VCaP (cell line): ENCODE data around the gene KRT86.
A peak's percentile ranks its signal among the peaks of the same experiment; 100 is the strongest.

Experiments
- H3K27ac ChIP-seq: fragments of 450-650 bp; 2 replicates; pipeline ENCODE4 v1.5.1; 2017
- TF ChIP-seq, protein P1 (sequence below): fragments of 450-650 bp; conservative IDR thresholded peaks from 2 replicates; pipeline ENCODE4 v1.5.1; 2017; ENCODE audit warnings: mild to moderate bottlenecking, moderate library complexity

Gene KRT86

GRCh38 chr12:52270541-52271070 is 3.8 kb upstream of the KRT86 start:
- no peak overlapping the region for H3K27ac ChIP-seq
- TF ChIP-seq, protein P1, sequence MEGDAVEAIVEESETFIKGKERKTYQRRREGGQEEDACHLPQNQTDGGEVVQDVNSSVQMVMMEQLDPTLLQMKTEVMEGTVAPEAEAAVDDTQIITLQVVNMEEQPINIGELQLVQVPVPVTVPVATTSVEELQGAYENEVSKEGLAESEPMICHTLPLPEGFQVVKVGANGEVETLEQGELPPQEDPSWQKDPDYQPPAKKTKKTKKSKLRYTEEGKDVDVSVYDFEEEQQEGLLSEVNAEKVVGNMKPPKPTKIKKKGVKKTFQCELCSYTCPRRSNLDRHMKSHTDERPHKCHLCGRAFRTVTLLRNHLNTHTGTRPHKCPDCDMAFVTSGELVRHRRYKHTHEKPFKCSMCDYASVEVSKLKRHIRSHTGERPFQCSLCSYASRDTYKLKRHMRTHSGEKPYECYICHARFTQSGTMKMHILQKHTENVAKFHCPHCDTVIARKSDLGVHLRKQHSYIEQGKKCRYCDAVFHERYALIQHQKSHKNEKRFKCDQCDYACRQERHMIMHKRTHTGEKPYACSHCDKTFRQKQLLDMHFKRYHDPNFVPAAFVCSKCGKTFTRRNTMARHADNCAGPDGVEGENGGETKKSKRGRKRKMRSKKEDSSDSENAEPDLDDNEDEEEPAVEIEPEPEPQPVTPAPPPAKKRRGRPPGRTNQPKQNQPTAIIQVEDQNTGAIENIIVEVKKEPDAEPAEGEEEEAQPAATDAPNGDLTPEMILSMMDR: no peak

- no peak overlapping the region for H3K27ac ChIP-seq
Measured at GRCh38 chr12:52271158-52271557, 3.3 kb upstream of the KRT86 start.

DNA sequence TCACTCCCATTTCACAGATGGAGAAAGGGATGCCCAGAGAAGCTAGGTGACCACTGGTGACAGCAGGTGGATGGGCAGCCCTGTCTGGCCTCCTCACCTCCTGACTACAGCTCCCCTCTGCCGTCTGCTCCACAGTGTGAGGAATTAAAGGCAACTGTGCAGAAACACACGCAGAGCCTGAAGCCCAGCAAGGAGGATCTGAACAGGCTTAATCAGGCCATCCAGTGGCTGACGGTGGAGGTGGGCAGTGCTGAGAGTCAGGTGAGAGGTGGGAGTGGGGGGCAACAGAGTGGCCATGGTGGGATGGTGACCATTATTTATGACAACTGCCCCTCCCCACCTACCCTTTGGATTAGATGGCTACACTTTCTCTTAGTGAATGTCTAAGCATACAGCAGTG is 1.2 kb downstream of the KRT86 start:
- TF ChIP-seq, protein P1: no peak
- no peak overlapping the region for H3K27ac ChIP-seq

More at GRCh38 chr12:52271158-52271557, 3.3 kb upstream of the KRT86 start:
- TF ChIP-seq, protein P1: no peak

DNA sequence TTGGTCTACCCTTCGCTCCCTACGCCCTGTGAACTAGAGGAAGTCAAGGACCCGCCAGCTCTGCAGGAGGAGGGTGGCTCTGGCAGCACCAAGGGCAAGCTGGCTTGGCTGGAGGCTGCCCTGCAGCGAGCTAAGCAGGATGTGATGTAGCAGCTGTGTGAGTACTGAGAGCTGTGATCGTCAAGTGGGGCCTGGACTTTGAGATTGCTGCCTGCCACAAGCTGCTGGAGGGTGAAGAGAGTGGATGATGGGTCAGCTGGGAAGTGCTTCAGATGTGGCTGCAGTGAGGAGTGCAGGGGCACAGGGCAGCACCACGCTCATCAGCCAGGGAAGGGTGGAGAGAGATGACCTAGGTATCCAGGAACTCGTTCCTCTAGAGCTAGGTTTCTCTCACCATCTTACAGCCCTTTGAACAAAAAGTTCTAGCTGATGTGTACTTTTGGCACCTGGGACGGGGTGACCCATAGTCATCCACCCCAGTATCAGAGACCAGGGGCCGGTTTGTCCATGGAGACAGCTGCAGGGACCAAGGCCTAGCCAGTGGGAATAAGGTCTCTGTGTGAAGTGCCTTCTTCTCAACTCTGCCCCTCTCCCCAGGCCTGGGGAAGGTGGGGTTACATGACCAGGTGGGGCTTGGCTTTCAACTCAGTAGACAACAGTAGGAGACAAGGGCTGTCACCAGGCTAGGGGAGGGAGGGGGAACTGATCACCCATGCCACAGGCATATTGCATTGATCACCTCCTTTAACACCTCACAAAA is 3.2 kb downstream of the KRT86 start:
- TF ChIP-seq, protein P1: no peak
- H3K27ac ChIP-seq: peak overlapping the region; percentile 68

DNA sequence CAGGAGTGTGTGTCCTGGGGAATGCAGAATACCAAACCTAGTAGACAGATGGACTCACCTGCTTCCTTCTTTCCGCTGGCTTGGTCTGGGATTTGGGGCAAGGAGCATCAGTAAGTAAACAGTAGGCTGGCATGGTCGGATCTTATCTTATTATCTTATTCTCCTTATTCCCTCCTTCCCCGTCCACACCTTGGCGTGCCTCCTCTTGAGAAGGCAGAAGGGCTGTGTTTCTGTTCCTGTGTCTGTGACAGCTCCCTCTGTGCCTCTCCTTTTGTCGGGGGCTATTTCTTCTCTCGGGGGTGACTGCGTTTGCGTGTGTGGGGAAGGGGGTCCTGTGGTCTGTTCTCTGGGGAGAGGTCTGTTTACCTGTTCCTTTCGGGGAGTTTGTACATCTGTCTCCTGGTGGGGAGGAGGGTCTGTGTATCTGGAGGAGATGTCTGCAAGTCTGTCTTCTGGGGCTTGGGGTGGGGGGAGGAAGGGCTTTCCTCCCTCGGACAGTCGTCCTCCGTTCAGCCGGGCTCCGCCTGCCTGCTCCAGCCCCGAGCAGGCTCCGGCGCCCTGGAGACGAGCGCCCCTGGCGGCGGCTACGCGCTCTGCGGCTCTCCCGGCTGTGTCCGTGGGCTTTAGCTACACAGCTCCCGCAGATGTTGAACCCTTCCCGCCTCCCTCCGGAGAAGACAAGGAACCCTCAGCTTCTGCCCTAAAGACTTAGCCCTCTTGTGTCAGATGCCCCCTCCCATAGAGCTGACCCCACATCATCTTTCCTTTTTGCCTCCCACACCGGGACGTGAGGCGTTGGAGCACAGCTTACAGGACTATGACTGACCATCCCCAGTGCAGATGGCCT is 4.4 kb downstream of the KRT86 start:
- TF ChIP-seq, protein P1: peak; percentile 99
- H3K27ac ChIP-seq: peak overlapping the region; percentile 68

DNA sequence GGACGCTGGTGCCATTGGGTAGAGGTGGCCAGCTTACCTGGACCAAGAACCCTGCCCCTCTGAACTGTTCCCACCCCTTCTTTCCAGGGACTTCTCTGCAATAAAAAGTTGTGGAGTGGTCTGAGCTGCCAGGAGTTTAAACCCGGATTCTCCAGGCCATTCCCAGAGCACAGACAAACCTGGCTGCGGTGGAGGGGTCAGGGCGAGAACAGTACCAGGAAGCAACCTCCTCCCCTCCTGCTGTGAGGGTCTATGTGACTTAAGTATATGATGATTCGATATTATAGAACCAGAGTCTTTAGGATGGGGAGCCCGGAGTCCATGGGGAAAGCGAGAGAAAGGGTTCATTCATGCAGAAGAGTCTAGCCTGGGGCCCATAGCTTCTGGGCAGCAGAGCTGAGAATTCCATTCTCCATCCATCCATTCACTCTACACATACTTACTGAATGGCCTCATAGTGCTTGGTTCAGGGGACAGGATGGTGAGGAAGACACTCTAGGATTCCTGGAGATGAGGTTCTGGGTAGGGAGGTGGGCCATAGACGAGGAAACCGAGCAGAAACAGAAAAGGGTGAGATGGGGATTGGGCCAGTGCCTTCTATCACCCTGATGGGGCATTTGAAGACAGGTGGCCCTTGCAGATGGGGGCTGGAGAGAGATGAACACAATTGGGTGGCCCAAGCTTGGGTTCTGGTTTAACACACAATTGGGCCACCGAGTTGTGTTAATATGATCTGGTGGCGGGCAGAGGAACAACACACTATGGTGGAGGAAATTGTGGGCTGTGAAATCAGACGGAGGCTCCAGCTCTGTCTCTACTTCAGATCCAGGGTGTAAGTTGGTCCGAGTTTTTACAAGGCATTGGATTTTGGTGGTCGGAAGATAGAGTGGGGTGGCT is 5.2 kb downstream of the KRT86 start:
- peak overlapping the region; percentile 68 for H3K27ac ChIP-seq
- TF ChIP-seq, protein P1: no peak
